HG03135 (cell line): ENCODE measurements around the gene THSD4.

Experiments used
- ATAC-seq: cut with Tn5 transposase; IDR thresholded peaks from one replicate; pipeline ENCODE4 v1.9.1; 2021; ENCODE audit warnings: mild to moderate bottlenecking, moderate library complexity; ENCODE audit not compliant: unreplicated experiment

Gene THSD4

DNA sequence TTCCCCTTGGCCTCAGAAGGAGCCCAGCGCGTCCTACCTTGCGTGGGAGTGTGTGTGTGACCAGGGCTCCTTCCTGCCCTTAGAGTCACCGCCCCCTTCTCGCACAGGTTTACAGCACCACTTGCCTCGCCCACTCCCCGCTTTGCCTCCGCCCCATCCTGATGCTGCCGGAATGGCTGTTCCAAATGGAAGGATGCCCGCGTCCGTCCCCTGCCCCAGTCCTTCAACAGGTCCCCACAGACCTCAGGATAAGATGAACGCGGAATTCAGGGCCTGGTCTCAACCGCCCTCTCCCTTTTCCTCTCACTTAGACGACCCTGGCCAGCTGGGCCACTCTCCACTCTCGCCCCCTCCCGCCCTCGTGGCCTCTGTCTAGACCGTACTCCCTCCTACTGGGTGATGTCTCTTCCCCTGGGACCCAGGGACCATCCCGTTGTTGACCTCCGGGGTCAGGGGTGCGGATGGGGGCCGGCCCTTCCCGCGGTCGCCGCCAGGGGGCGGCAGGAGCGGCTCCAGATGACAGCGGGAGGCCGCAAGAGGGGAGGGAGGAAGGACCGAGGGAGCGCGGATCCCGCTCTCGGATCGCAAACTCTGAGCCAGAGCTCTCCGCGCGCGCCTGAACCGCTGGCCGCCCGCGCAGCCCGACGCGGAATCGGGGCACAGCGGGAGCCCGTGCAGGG lies at the start of gene THSD4:
THSD4 (plus strand) TSS at position 585 of the 680 bp plus-strand sequence.
- ATAC-seq: no peak

DNA sequence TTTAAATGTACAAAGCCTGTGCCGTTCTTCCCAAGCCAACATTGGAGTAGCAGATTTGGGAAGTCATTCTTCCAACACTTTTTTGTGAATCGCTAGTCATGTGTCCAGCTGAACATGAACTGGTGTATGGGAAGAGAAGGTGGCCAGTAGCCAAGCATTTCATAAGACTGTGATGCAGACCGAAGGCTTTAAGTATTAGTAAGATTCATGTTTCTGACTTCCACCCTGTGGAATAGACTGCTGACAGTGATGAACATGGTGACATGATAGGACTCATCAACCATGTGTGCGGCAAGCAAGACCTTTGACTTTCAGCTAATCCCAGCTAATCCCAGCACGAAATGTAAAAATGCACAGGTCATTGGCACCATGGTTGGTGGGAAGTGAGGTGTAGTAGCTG lies 48.3 kb upstream of the THSD4 start:
- ATAC-seq: no peak

DNA sequence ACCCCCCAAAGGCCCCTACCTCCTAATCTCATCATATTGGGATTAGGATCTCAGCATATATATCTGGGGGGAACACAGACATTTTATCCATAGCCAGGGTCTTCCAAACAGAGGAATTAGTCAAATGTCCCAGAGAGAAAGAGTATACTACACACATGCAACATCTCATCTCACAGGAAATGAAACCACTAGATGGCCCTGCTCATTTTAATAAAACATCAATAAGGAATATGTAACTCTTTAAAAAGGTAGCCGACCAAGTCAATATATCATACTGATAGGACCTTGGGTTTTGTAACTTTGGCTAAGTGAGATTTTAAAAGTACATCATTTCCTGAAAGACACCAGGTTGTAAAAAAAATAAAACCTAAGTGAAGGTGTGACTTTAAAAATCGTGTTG lies 45.6 kb upstream of the THSD4 start:
- ATAC-seq: no peak

DNA sequence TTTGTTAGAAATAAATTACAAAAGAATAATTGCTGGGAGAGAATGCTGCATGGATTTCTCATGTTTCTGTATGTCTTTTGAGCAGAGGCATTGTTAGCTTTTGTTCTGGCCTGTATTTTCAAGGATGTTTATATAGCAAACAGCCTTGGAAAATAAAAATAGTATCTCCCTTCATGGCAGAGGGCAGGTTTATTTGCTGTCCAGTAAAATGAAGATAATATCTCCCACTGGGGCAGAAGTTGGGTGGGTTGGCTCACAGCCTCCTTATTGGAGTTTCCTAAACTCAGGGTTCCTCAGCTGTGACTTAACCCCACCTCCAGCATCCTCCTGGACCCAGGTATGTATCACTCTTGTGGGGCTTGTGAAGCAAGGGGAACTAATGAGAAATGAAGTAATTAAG lies 43.7 kb upstream of the THSD4 start:
- no peak for ATAC-seq

DNA sequence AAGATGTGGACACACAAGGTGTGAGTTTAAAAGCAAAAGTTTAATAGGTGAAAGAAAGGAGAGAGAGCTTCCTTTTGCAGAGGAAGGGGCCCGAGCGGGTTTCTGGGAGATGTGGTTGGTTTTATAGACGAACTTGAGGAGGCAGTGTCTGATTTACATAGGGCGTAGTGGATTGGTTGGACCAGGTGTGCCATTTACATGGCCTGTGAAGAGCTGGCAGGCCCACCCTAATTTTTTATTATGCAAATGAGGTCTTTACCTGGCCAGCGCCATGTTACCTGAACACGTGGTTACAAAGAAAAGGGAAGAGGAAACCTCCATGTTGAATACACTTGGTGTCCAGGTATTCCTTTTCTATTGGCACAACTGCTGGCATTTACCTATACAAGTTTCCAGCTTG lies 42.8 kb upstream of the THSD4 start:
- ATAC-seq: no peak

DNA sequence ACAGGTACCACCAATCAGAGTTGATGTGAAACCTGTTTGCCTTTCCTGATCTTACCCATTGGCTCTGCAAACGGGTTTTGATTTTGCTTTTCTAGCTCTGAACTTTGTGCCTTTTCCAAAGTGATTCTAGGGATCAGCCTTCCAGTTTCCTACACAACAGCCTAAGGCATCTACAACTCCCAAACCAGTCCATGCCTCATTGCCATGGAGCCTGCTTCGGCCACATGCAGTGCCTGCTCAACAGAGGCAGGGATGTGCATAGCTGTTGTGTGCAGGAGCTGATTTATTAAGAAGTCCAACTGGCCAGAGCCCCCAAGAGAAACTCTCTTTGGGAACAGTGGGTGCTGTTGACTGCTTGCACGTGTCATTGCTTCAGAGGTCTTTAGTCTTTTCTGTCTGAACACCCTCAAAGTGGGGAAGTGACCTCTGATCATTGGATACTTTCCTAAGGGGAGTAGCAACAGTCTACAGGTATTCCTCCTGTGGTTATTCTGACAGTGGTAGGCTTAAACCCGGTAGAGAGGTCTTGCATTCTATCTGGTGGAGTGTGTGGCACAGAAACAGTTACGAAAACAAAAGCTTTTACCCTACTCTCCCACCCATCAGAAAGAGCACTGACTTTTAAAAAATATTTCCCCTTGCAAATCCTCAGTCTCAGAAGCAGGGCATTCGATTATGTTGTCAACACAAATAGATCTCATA lies 36.6 kb upstream of the THSD4 start:
- no peak for ATAC-seq

DNA sequence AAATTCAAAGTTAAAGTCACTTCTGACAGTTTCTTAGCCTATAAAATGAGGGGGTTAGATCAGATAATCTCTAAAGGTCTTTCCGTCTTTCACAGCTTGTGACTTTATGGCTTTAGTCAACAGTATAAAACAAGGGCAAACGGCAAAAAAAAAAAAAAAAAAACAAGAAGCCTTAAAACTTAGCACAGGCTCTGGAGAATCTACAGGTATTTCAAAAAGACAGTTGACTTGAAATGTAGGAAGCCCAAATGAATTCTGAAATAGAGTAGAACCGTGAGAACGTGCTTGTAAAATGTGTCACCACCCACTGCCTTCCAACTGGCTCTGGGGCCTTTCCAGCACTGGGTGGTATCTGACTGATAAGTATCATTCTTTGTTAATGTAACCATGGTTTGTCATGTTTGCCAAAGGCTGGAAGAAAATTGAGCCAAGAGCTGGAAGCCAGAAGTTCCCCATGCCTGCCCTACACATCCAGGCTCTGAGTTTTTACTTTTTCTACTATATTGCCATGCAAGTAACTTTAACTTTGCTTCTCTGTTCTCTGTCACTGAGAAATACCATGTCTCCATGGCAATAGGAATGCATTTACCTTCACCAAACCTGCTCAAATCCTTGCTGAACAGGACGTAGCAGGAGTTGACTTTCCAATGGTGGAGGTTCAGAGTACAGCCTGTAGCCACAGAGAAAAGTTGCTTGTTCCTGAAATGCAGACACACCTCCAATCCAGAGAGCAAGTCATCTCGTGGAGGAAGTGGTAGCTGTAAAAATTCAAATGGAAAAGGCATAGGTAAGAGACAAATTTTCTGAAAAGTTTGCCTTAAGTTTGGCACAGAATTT lies 35.8 kb upstream of the THSD4 start:
- ATAC-seq: no peak

DNA sequence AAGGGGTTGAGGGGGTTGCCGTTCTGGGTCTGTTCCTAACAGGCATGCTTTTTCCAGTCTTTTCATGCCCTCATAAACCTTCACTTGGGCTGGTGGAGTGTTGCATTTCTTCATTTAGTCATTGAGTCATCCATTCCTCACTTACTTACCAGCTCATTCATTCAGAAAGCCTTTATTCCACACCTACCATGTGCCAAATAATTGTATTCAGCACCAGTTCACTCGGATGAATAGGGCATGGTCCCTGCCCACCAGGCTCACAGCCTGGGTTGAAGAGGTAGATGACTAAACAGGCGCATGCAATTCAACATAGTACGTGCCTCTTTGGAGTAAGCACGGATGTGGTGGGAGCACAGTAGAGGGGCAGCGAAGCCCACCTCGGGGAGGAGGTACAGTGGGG lies 35.1 kb upstream of the THSD4 start:
- no peak for ATAC-seq

DNA sequence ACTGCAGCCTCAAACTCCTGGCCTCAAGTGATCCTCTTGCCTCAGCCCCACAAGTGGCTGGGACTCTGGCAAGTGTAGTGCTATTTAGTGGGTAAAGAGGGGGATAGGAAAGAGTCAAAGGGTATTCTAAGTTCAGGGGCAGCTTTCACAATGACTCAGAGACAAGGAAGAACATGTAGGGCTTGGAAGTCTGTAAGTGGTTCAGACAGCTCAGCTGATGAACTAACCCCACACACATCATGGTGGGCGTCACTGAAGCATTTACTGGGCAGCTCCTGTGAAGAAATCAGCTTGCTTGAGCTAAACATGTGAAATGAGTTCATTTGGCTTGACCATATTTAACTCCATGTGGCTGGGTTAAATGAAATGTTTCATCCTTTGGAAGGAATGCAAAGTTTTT lies 34.6 kb upstream of the THSD4 start:
- no peak for ATAC-seq

DNA sequence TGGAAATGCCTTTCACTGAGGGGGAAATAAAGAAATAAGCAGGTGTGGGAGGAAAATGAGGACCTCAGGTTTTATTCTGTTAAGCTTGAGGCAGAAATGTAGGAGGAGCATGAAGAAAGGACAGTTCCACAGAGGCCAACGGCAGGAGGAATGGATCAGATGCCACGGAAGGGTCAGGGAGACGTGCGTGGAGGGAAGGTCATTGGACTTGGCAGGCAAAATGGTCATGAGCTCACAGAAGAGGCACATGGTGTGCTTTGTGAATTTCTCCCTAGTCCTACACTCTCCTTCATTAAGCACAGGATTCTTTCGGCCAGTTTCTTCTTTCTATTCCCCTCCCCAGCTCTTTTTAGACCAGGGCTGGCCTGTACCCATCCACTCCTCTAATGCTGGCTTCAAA lies 32.5 kb upstream of the THSD4 start:
- ATAC-seq: no peak

DNA sequence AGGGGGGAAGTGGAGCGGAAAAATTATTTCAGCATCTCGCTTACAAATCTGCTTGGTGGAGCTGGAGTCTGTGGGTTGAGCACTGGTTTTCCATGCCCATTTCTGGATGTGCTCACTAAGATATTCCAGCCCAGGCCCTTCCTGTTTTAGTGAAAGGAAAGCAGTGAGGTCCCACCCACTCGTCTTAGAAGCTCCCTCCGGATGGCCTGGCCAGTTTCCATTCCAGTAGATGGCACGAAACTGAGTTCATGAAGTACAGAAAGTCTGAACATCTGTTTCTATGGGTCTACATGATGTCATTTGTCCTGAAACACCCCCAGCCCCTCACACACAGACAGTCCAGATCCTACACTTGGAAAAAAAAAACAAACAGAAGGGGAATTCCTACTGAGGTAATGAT lies 31.9 kb upstream of the THSD4 start:
- no peak for ATAC-seq

DNA sequence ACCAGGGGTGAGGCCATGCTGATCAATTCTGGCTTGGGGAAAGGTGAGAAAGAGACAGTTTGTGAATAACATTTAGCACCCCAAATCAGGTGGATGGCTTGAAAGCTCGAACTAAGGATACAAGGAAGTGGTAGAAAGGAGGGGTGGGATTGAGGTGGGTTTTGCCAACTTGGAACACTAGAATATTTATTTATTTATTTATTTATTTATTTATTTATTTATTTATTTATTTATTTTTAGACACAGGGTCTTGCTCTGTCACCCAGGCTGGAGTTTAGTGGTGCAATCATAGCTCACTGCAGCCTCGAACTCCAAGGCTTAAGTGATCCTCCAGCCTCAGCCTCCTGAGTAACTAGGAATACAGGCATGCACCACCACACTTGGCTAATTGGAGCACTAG lies 31.0 kb upstream of the THSD4 start:
- ATAC-seq: no peak

DNA sequence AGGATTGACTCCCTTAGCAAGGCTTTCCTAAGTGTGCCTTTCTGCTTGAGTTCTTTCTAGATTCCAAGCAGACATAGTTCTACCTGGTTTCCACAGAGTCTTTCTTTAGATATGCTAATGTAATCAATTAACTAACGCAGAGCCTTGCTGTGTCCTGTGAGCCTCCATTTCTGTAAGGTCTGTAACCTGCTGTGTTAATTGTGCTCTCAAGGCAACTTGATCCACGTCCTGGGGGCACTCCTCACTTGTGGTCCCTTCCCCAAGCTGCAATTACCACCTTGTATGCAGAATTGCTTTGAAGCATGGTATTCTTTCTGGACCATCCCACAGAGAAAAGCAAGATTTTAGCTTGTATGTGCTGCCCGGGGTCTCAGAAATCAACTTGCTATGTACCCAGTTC lies 29.5 kb upstream of the THSD4 start:
- ATAC-seq: no peak

DNA sequence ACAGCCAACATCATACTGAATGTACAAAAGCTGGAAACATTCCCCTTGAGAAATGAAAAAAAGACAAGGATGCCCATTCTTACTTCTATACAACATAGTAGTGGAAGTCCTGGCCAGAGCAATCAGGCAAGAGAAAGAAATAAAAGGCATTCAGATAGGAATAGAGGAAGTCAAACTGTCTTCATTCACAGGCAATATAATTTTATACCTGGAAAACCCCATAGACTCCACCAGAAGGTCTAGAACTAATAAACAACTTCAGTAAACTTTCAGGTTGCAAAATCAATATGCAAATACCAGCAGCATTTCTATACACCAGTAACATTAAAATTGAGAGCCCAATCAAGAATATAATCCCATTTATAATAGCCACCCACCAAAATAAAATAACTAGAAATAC lies 27.1 kb upstream of the THSD4 start:
- no peak for ATAC-seq

DNA sequence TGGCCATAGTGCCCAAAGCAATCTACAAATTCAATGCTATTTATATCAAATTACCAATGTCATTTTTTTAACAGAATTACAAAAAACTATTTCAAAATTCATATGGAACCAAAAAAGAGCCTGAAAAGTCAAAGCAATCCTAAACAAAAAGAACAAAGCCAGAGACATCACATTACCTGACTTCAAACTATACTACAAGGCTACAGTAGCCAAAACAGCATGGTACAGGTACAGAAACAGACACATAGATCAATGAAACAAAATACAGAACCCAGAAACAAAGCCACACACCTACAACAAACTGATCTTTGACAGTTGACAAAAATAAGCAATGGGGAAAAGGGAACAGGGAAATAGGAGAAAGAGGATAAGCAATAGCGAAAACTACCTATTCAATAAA lies 26.6 kb upstream of the THSD4 start:
- no peak for ATAC-seq

DNA sequence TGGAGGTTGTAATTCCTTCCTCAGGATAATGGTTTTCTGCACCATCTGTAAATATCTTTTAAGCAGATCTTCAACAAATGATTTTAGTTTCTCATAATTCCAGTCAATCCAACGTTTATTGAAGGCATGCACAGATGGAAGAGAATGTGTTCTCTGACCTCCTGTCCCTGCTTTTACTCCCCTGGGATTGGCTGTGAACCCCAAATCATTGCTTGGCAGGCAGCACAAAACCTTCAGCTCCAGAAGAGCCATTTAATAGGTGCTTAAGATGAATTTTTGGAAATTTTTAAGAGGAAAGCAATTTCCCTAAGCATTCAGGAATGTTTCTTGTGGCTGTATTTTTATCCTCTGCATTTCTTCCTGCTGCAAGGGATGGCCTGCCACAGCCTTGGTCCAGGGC lies 25.5 kb upstream of the THSD4 start:
- ATAC-seq: no peak

DNA sequence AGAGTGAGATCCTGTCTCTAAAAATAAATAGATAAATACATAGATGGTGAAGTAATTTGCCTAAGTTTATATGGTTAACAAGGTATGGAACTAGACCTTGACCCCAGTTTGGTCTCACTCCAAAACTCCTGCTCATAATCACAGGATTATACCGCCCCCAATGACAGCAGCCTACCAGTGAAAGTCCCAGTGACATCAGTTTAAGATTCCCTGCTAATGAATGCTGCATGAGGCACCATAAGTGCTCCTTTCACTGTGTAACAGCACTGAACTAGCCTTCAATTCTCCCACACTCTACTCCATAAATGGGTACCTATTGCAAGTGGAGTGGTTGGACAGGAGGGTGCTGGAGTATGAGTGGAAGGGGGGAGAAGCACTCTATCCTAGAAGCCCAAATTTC lies 23.7 kb upstream of the THSD4 start:
- ATAC-seq: no peak

DNA sequence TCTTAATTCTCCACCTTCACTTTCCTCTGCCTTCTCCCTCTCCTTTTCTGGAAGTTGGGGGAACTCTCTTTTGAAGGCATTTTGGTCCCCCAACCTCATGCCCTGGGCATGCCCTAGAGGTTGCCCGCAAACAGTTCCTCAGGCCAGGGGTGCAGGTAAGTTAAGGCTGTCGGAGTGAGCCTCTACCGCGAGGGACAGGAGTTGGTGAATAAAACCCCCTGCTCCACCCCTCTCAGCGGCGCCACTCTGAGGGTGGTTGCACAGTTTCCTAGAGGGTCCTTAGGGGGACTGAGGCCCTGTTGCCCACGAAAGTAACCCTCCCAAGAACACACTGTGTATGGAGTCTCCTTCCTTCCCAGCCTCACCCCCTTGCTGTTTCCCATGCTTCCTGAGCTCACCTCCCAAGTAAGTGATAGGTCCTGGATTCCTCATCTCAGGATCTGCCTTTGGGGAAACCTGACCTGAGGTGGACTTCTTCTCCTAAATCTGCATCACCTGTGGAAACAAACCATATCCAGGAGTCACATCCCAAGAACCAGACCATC lies 23.1 kb upstream of the THSD4 start:
- ATAC-seq: no peak

DNA sequence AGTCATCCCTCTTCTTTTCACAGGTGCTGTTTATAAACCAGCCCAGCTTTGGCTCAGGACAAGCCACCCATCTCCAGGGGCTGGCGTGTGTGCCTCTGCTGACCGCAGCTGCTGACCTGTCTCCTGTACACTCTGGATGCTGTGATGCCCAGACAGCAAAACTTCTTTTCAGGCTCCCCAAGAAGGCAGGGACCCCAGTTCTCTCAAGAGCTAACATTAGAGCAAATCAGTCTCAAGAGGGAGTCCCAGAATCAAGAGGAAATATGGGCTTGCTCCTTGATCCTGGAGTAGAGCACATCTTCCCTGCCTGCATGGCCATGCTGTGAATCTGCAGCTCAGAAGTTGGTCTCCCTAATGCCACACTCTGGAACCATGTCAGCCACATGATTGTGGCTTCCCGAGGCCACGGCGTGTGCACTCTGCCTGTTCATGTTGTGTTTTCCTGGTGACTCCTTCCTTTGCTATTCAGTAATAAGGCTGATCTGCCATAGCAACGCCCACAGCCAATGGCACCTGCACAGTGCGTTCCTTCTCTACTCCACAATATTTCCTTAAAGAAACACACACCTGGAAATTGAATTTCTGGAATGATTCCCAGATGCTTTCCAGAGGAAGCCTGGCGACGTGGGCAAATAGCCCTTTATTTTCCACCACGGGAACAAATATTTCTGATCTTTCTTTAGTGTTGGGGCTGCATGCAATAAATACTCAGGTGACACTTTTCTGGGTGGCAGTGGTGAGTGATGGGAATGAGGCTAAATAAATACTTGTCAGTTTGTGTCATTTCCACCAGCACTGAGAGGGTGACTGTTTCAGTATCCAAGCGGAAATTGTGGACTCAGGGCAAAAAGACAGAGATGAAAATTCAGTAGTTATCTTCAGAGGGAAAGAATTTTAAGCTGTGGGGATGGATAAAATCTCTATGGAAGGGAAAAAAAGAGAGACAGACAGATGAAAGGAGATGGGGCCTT lies 21.9 kb upstream of the THSD4 start:
- no peak for ATAC-seq

DNA sequence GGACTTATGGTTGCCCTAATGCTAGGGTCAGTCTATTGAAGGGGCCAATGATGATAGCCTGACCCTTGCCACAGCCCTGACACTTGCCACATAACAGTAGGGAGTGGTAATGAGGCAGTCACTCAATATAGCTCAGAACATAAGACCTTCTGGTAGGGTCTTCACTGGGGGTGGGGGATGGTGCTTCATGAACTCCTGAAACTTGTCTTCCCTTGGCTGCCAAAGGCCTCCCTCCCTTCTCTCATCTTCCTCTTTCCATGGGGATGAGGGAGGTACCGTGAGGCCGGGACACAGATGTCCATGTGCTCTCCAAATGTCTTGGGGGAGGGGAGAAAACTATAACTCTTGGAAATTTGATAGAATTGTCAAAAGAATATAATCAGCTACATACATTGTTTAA lies 21.1 kb upstream of the THSD4 start:
- no peak for ATAC-seq

DNA sequence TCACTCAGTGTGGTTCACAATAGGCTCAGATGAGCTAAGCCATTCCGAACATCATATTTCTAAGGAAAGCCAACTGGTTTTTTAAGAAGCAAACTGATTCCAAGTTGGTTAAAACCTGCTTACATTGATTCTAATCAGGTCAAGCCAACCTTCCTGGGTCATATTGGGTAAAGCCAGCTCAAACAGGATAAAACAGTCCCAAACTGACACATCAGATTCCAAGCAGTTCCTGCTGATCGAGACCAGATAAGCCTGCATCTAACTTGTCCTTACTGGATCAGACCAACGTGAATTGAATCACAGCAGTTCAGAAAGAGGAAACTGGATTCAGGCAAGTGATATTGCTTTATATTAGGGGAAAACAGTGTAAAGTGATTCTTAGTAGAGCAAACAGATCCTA lies 18.6 kb upstream of the THSD4 start:
- no peak for ATAC-seq
